Chondrocyte (in vitro differentiated cells): Measurements from ENCODE around the gene SRGAP1. TPM values are rescaled to one million over a fixed set of nuclear protein-coding genes. Genes with fewer than 3 reads are reported as not detected.

ENCODE experiments used
- DNase-seq: peaks from one replicate; pipeline ENCODE4 v3.0.0; 2021; ENCODE audit warnings: mixed read lengths, low spot score
- H3K27ac Mint-ChIP-seq: one replicate; pipeline ENCODE4 v1.8.0; 2021; ENCODE audit warnings: mild to moderate bottlenecking, moderate library complexity, mixed read lengths; ENCODE audit not compliant: unreplicated experiment
- H3K27me3 Mint-ChIP-seq: 2 replicates; pipeline ENCODE4 v1.8.0; 2021; ENCODE audit warnings: low read depth, mixed read lengths
- H3K36me3 Mint-ChIP-seq: 2 replicates; pipeline ENCODE4 v1.8.0; 2021; ENCODE audit warnings: low read depth, mixed read lengths
- H3K4me1 Mint-ChIP-seq: 2 replicates; pipeline ENCODE4 v1.8.0; 2021; ENCODE audit warnings: low read depth, mild to moderate bottlenecking, mixed read lengths
- H3K4me3 Mint-ChIP-seq: one replicate; pipeline ENCODE4 v1.8.0; 2021; ENCODE audit warnings: mild to moderate bottlenecking, moderate library complexity, mixed read lengths; ENCODE audit not compliant: unreplicated experiment
- H3K9me3 Mint-ChIP-seq: 2 replicates; pipeline ENCODE4 v1.8.0; 2021; ENCODE audit warnings: low read depth, mixed read lengths
- CTCF ChIP-seq: fragments of 200-600 bp; sonication (generic); IDR thresholded peaks from 2 replicates; pipeline ENCODE4 v1.5.0; 2021; ENCODE audit warnings: antibody characterized with exemption, mild to moderate bottlenecking, moderate library complexity
- total RNA-seq: library from RNA; stranded (reverse); gene quantifications from 3 replicates; pipeline ENCODE4 v1.2.1, GENCODE V29; 2021

SRGAP1 gene
- total RNA-seq, 1 donor from 2014 or later = 13.2 TPM

GRCh38 chr12:63905544-63905943 lies 61.0 kb downstream of the SRGAP1 start:
- peaks cover 33% of the 10 kb centered on the region for H3K4me1 Mint-ChIP-seq
- no peaks in the 10 kb centered on the region for H3K27me3 Mint-ChIP-seq
- no peak for TF ChIP-seq CTCF
- no peak overlapping the region for H3K27ac Mint-ChIP-seq
- DNase-seq = no peak
- peaks cover 7% of the 10 kb centered on the region for H3K9me3 Mint-ChIP-seq
- H3K36me3 Mint-ChIP-seq = no peaks in the 10 kb centered on the region
- no peak overlapping the region for H3K4me3 Mint-ChIP-seq

- no peak overlapping the region for H3K4me3 Mint-ChIP-seq
- H3K4me1 Mint-ChIP-seq = peaks cover 33% of the 10 kb centered on the region
- no peak for DNase-seq
- no peaks in the 10 kb centered on the region for H3K27me3 Mint-ChIP-seq
- no peaks in the 10 kb centered on the region for H3K36me3 Mint-ChIP-seq
- no peak for TF ChIP-seq CTCF
- H3K9me3 Mint-ChIP-seq = peaks cover 7% of the 10 kb centered on the region
- H3K27ac Mint-ChIP-seq = no peak overlapping the region
Measured at GRCh38 chr12:63906876-63907275, 62.4 kb downstream of the SRGAP1 start.

- no peak overlapping the region for H3K27ac Mint-ChIP-seq
- H3K36me3 Mint-ChIP-seq = no peaks in the 10 kb centered on the region
- no peak for DNase-seq
- H3K27me3 Mint-ChIP-seq = no peaks in the 10 kb centered on the region
- H3K4me3 Mint-ChIP-seq = no peak overlapping the region
- no peak for TF ChIP-seq CTCF
- peaks cover 34% of the 10 kb centered on the region for H3K4me1 Mint-ChIP-seq
- H3K9me3 Mint-ChIP-seq = peaks cover 7% of the 10 kb centered on the region
Measured at GRCh38 chr12:63907561-63907960, 63.1 kb downstream of the SRGAP1 start.

- Mint-ChIP-seq H3K4me3 (no peak overlapping the region), H3K27ac (no peak overlapping the region), H3K27me3 (no peaks in the 10 kb centered on the region), H3K9me3 (peaks cover 7% of the 10 kb centered on the region), H3K36me3 (no peaks in the 10 kb centered on the region), H3K4me1 (peaks cover 34% of the 10 kb centered on the region)
- DNase-seq = no peak
- TF ChIP-seq CTCF = no peak
Measured at GRCh38 chr12:63909746-63910145, 65.2 kb downstream of the SRGAP1 start.

GRCh38 chr12:63911341-63911740 lies 66.8 kb downstream of the SRGAP1 start:
- DNase-seq = no peak
- no peaks in the 10 kb centered on the region for H3K36me3 Mint-ChIP-seq
- peak overlapping the region; percentile 52 for H3K27ac Mint-ChIP-seq
- peaks cover 43% of the 10 kb centered on the region for H3K4me1 Mint-ChIP-seq
- H3K9me3 Mint-ChIP-seq = no peaks in the 10 kb centered on the region
- no peak overlapping the region for H3K4me3 Mint-ChIP-seq
- H3K27me3 Mint-ChIP-seq = no peaks in the 10 kb centered on the region
- no peak for TF ChIP-seq CTCF
